H1 (cell line): ENCODE data around the gene CYP3A7. TPM values are rescaled to one million over a fixed set of nuclear protein-coding genes. Genes with fewer than 3 reads are reported as not detected.

Experiments used
- CTCF ChIA-PET: fragments of 300-600 bp; sonication (Branson Sonifier 250); formaldehyde crosslinking; loops from one replicate; lab custom pipeline; 2021; ENCODE audit not compliant: partially characterized antibody; lab: Charles Lee
- POLR2A ChIA-PET: fragments of 300-600 bp; sonication (Branson Sonifier 250); formaldehyde crosslinking; loops from one replicate; lab custom pipeline; 2021; ENCODE audit warnings: inconsistent platforms; ENCODE audit not compliant: partially characterized antibody; lab: Charles Lee
- DNase-seq, 2 experiments: peaks; one replicate each; pipeline versions ENCODE4 v3.0.0 to v3.0.0-alpha.2; 2010 to 2022; ENCODE audit warnings: low spot score in 2 of 2, low read depth in 1 of 2, mixed read lengths in 1 of 2
- FAIRE-seq: peaks from 2 replicates; lab custom pipeline; 2011; peaks lifted over from hg19 to GRCh38; lab: Jason Lieb, UNC
- H2AFZ ChIP-seq: 2 replicates; pipeline ENCODE4 v1.8.1; 2012; ENCODE audit warnings: low read length, inconsistent platforms
- H2AK5ac ChIP-seq: 2 replicates; pipeline ENCODE4 v1.6.1; 2013; ENCODE audit warnings: low read depth, low read length
- H2BK120ac ChIP-seq: replicated peaks from 2 replicates; pipeline ENCODE3; 2013; ENCODE audit warnings: low read depth, low read length, inconsistent platforms
- H2BK12ac ChIP-seq: 2 replicates; pipeline ENCODE4 v1.6.1; 2013; ENCODE audit warnings: low read depth, low read length
- H2BK15ac ChIP-seq: 2 replicates; pipeline ENCODE4 v1.6.1; 2013; ENCODE audit warnings: low read length
- H2BK20ac ChIP-seq: 2 replicates; pipeline ENCODE4 v1.6.1; 2013; ENCODE audit warnings: low read length
- H2BK5ac ChIP-seq: 2 replicates; pipeline ENCODE4 v1.6.1; 2013; ENCODE audit warnings: low read depth, low read length
- H3K14ac ChIP-seq: 2 replicates; pipeline ENCODE4 v1.6.1; 2013; ENCODE audit warnings: inconsistent platforms; ENCODE audit not compliant: insufficient read length
- H3K18ac ChIP-seq: 2 replicates; pipeline ENCODE4 v1.6.1; 2013; ENCODE audit warnings: low read length; ENCODE audit errors: extremely low read depth
- H3K23ac ChIP-seq: 2 replicates; pipeline ENCODE4 v1.6.1; 2013; ENCODE audit warnings: inconsistent platforms; ENCODE audit not compliant: insufficient read length
- H3K23me2 ChIP-seq: 2 replicates; pipeline ENCODE4 v1.6.1; 2013; ENCODE audit warnings: low read depth, low read length
- H3K27ac ChIP-seq: 2 replicates; pipeline ENCODE4 v1.6.1; 2011; ENCODE audit warnings: low read depth, low read length, inconsistent platforms
- H3K27me3 ChIP-seq, 4 experiments: replicated peaks in 1 of 4; 1 replicate in 1 of 4; 2 replicates in 3 of 4; pipeline versions ENCODE4 v1.6.1 to v1.8.1; 2011 to 2013; ENCODE audit warnings: low read length in 3 of 4, mild to moderate bottlenecking in 3 of 4, inconsistent platforms in 2 of 4, mixed read lengths in 2 of 4, moderate library complexity in 1 of 4; ENCODE audit not compliant: control insufficient read depth in 3 of 4, insufficient read depth in 3 of 4; ENCODE audit errors: extremely low read depth in 1 of 4
- H3K36me3 ChIP-seq, 4 experiments: 2 replicates each; pipeline versions ENCODE4 v1.6.1 to v1.8.1; 2011 to 2013; ENCODE audit warnings: mild to moderate bottlenecking in 4 of 4, low read length in 3 of 4, moderate library complexity in 2 of 4, control low read depth in 1 of 4, inconsistent platforms in 1 of 4; ENCODE audit not compliant: insufficient read depth in 4 of 4, control insufficient read depth in 2 of 4
- H3K4ac ChIP-seq: replicated peaks from 2 replicates; pipeline ENCODE3; 2013; ENCODE audit warnings: low read length, low read depth, mixed read lengths, inconsistent platforms; ENCODE audit not compliant: insufficient read length
- H3K4me1 ChIP-seq, 4 experiments: replicated peaks in 1 of 4; 1 replicate in 1 of 4; 2 replicates in 3 of 4; pipeline versions ENCODE4 v1.6.1 to v1.8.1; 2011 to 2013; ENCODE audit warnings: low read length in 3 of 4, inconsistent platforms in 2 of 4, mixed read lengths in 1 of 4; ENCODE audit not compliant: insufficient read depth in 4 of 4, control insufficient read depth in 3 of 4
- H3K4me2 ChIP-seq, 2 experiments: 2 replicates each; pipeline versions ENCODE4 v1.6.1 to v1.8.1; 2011 to 2013; ENCODE audit warnings: low read depth in 2 of 2, low read length in 2 of 2, control low read depth in 1 of 2, inconsistent platforms in 1 of 2, mild to moderate bottlenecking in 1 of 2; ENCODE audit not compliant: insufficient read depth in 1 of 2
- H3K4me3 ChIP-seq, 4 experiments: fragments of 200-600, 300-600 bp in 1 of 4; sonication (generic), shearing (Covaris generic), sonication (Bioruptor Twin) in 1 of 4; 2 replicates each; pipeline versions ENCODE4 v1.5.1 to v1.8.1; 2011 to 2016; ENCODE audit warnings: low read length in 4 of 4, low read depth in 3 of 4, control low read depth in 2 of 4, inconsistent platforms in 2 of 4, mild to moderate bottlenecking in 2 of 4, mixed read lengths in 1 of 4, moderate library complexity in 1 of 4; ENCODE audit not compliant: insufficient read depth in 2 of 4; ENCODE audit errors: extremely low read depth in 1 of 4
- H3K56ac ChIP-seq: replicated peaks from 2 replicates; pipeline ENCODE3; 2013; ENCODE audit warnings: low read depth, mild to moderate bottlenecking, mixed read lengths, low read length, inconsistent platforms; ENCODE audit not compliant: insufficient read length
- H3K79me1 ChIP-seq: 2 replicates; pipeline ENCODE4 v1.6.1; 2013; ENCODE audit warnings: low read depth, low read length, control low read depth
- H3K79me2 ChIP-seq, 2 experiments: 2 replicates each; pipeline versions ENCODE4 v1.6.1 to v1.8.1; 2012 to 2013; ENCODE audit warnings: low read length in 2 of 2, mild to moderate bottlenecking in 2 of 2, inconsistent platforms in 1 of 2; ENCODE audit not compliant: insufficient read depth in 2 of 2, control insufficient read depth in 1 of 2
- H3K9ac ChIP-seq, 4 experiments: replicated peaks in 1 of 4; 1 replicate in 1 of 4; 2 replicates in 3 of 4; pipeline versions ENCODE4 v1.6.1 to v1.8.1; 2011 to 2013; ENCODE audit warnings: low read depth in 3 of 4, low read length in 3 of 4, control low read depth in 2 of 4, mild to moderate bottlenecking in 2 of 4, moderate library complexity in 2 of 4, inconsistent platforms in 1 of 4; ENCODE audit errors: extremely low read depth in 1 of 4
- H3K9me3 ChIP-seq, 2 experiments: 2 replicates each; pipeline versions ENCODE4 v1.6.1 to v1.8.1; 2012 to 2013; ENCODE audit warnings: mild to moderate bottlenecking in 2 of 2, moderate library complexity in 2 of 2, control low read depth in 1 of 2, inconsistent platforms in 1 of 2, low read depth in 1 of 2, low read length in 1 of 2, mixed read lengths in 1 of 2; ENCODE audit not compliant: insufficient read depth in 2 of 2
- H4K20me1 ChIP-seq, 2 experiments: replicated peaks in 1 of 2; 2 replicates each; pipeline versions ENCODE3 to v1.8.1; 2011 to 2013; ENCODE audit warnings: inconsistent platforms in 2 of 2, low read length in 2 of 2, mild to moderate bottlenecking in 1 of 2; ENCODE audit not compliant: insufficient read depth in 2 of 2, control insufficient read depth in 1 of 2
- H4K5ac ChIP-seq: 2 replicates; pipeline ENCODE4 v1.6.1; 2013; ENCODE audit warnings: low read length, low read depth, mixed read lengths, inconsistent platforms; ENCODE audit not compliant: insufficient read length
- H4K8ac ChIP-seq: 2 replicates; pipeline ENCODE4 v1.8.0; 2013; ENCODE audit warnings: mild to moderate bottlenecking, moderate library complexity, low read length, inconsistent platforms; ENCODE audit not compliant: insufficient read depth; ENCODE audit errors: extremely low read depth
- H4K91ac ChIP-seq: replicated peaks from 2 replicates; pipeline ENCODE3; 2013; ENCODE audit warnings: low read length, mixed read lengths, inconsistent platforms; ENCODE audit not compliant: insufficient read length
- CBX8 ChIP-seq: fragments of 300-800, 300-1000 bp; sonication (generic); IDR thresholded peaks from 2 replicates; pipeline ENCODE4 v1.7.1; 2016; ENCODE audit warnings: low read depth, low read length, borderline replicate concordance
- HDAC6 ChIP-seq: IDR thresholded peaks from one replicate; pipeline ENCODE4 v1.7.1; 2012; ENCODE audit warnings: low read depth, mild to moderate bottlenecking, inconsistent platforms, low read length, moderate library complexity
- RBBP5 ChIP-seq: IDR thresholded peaks from 2 replicates; pipeline ENCODE4 v1.7.1; 2012; ENCODE audit warnings: low read depth, mild to moderate bottlenecking, inconsistent platforms, low read length, moderate library complexity, borderline replicate concordance
- ZNF274 ChIP-seq: IDR thresholded peaks from 2 replicates; pipeline ENCODE4 v1.7.0; 2012; ENCODE audit warnings: low read length, borderline replicate concordance; ENCODE audit errors: extremely low read depth
- WGBS, 2 experiments: shearing (Covaris generic) in 1 of 2; methylation state at CpG; one replicate each; pipeline versions ENCODE4 v1.1.6 to v1.1.7; 2013 to 2015; ENCODE audit warnings: low lambda C conversion rate in 2 of 2, mixed read lengths in 2 of 2, inconsistent platforms in 1 of 2, low coverage in 1 of 2, missing lambda C conversion rate in 1 of 2; ENCODE audit not compliant: insufficient replicate concordance in 2 of 2, insufficient coverage in 1 of 2, insufficient read length in 1 of 2; ENCODE audit errors: extremely low coverage in 1 of 2, missing lambda C conversion rate in 1 of 2; 5-methylcytosine and 5-hydroxymethylcytosine counted together
- polyA plus RNA-seq, 7 experiments: library from polyadenylated mRNA; depleted of rRNA in 3 of 7; stranded (reverse) in 5 of 7; unstranded in 2 of 7; fragments of >200 nt in 5 of 7; fragments of 200-250 nt in 2 of 7; gene quantifications; 1 replicate in 5 of 7; 2 replicates in 1 of 7; 4 replicates in 1 of 7; pipeline versions ENCODE4 v1.2.1 to v1.2.3, GENCODE V29; 2011 to 2013; ENCODE audit warnings: missing spikeins in 2 of 7, mixed read lengths in 2 of 7
- total RNA-seq: library from RNA; stranded (reverse); fragmentation: NEBNext Ultra II Directional; extraction: Animal tissue kit (Norgen Biotek cat#: 25700); gene quantifications from 2 replicates; pipeline ENCODE4 v1.2.1, GENCODE V29; 2021

Gene CYP3A7
- total and polyA plus RNA-seq, 2 of the 8 experiments (the other 6 are each of a cell fraction or from before 2014, with no cell fraction given): not detected

GRCh38 chr7:99679400-99680191 is 55.4 kb downstream of the CYP3A7 start, which contains the start of gene CYP3A5:
TSS of gene CYP3A5 (minus strand) at chr7:99679996. CDS start at chr7:99679896, 100 bp downstream.
- H4K8ac ChIP-seq: no peak within 1 kb of the TSS
- peaks cover 0 to 3% (median 0%) of the 10 kb centered on the region in 4 experiments; a peak in 1 of 7 replicates for H3K4me1 ChIP-seq
- H3K79me1 ChIP-seq: no peaks in the 10 kb centered on the region
- H3K14ac ChIP-seq: no peak within 1 kb of the TSS
- no peak within 1 kb of the TSS for H2BK12ac ChIP-seq
- WGBS, 2 experiments: 86% methylated on average over 10 of the region's 10 CpGs; no CpG with 5 or more reads in 1 of the 2 experiments
- H3K79me2 ChIP-seq: no peaks in the 10 kb centered on the region
- H3K27ac ChIP-seq: no peak within 1 kb of the TSS
- no peak within 1 kb of the TSS for H3K23ac ChIP-seq
- H2AFZ ChIP-seq: no peak within 1 kb of the TSS
- DNase-seq: no peak
- no peak within 1 kb of the TSS for H2BK15ac ChIP-seq
- H3K23me2 ChIP-seq: no peaks in the 10 kb centered on the region
- CTCF ChIA-PET: no interaction called here
- no peak within 1 kb of the TSS for H2BK5ac ChIP-seq
- H4K20me1 ChIP-seq: no peaks in the 10 kb centered on the region
- H4K91ac ChIP-seq: no peak within 1 kb of the TSS
- no peak within 1 kb of the TSS for H3K4me2 ChIP-seq
- H3K27me3 ChIP-seq: no peaks in the 10 kb centered on the region
- FAIRE-seq: no peak
- no peak within 1 kb of the TSS for H4K5ac ChIP-seq
- no peak within 1 kb of the TSS for H3K56ac ChIP-seq
- H2BK120ac ChIP-seq: no peak within 1 kb of the TSS
- no peak within 1 kb of the TSS for H3K18ac ChIP-seq
- POLR2A ChIA-PET: interaction anchor here (0.6 kb wide), 1 partner anchor 39 kb away, joined by 3 read pairs; no protein-coding TSS in a partner anchor
- H3K36me3 ChIP-seq: no peaks in the 10 kb centered on the region
- no peak within 1 kb of the TSS for H3K4me3 ChIP-seq
- no peak within 1 kb of the TSS for H2BK20ac ChIP-seq
- H3K9ac ChIP-seq: no peak within 1 kb of the TSS
- H3K9me3 ChIP-seq: no peaks in the 10 kb centered on the region
- no peak within 1 kb of the TSS for H3K4ac ChIP-seq
- peak within 1 kb of the TSS; percentile 44; the same call in 1 of the 2 replicates for H2AK5ac ChIP-seq
- no peak for TF ChIP-seq CBX8
- TF ChIP-seq RBBP5: no peak
- no peak for TF ChIP-seq ZNF274
- no peak for TF ChIP-seq HDAC6
